Activated CD4-positive, alpha-beta T cell treated with anti-CD3 and anti-CD28 coated beads, Interleukin-2, amount 50 U/mL, for 16 hours (primary cell): ENCODE results near the gene PVALB.

Experiments
- DNase-seq: peaks from one replicate; pipeline ENCODE4 v3.0.0-alpha.2; 2020

The PVALB gene, protein sequence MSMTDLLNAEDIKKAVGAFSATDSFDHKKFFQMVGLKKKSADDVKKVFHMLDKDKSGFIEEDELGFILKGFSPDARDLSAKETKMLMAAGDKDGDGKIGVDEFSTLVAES

DNA sequence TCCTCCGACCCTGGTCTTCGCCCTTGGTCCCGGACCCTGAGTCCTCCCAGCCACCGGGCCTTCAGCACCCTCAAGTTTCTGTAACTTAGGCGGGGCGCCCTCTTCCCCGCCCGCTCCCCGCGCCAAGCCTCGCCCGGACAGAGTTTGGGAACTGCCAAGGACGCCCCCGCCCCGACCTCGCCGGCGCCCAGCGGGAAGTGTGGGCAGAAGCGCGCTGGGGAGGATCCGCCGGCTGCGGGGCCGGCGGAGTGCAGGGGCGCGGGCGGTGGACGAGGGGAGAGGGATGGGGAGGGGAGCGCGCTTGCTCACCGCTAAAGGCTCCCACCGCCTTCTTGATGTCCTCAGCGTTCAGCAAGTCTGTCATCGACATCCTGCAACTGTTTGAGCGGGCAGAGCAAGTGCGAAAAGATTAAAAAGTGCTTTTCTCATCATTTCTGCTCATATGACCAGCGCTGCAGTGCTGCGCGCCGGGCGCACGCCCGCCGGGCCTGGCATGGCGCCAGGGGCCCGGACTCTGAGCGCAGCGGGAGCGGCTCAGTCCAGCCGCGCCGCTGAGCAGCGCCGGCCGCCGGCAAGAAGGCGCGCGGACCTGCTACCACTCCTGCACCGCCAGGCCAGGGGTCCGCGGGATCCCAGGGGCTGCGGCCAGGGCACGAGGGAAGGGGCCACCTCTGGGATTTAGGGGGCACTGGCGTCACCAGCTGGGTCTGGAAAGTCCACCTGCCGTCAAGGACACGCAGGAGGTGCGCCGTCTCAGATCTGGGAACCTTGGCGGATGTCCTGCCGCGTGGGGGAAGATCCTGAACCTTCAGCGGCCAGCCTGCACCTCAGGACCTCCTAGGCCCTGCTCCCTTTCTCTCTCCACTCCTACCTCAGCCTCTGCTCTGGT is at the start of gene PVALB:
PVALB (minus strand) TSS at position 400 of the 889 bp plus-strand sequence; CDS start at position 370, 30 bp downstream.
- peak; percentile 3 for DNase-seq

DNA sequence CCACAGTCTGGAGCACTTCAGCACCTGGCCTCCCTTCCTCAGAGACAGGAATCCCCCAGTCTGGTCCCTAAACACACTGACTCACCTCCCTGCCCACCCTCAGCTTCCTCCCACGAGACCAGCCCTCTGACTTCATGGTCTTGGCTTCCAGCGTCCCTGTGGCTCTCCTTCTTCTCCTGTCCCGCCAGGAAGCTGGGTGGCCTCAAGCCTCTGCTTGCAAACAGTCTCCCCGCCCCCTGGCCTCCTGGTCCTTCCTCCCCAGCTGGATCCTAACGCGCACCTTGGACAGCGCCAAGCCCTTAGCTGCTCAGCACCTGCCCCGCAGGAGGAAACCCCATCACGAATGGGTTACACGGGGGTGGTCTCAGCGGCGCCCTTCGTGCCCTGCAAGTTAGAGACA is 48.5 kb upstream of the PVALB start:
- no peak for DNase-seq

DNA sequence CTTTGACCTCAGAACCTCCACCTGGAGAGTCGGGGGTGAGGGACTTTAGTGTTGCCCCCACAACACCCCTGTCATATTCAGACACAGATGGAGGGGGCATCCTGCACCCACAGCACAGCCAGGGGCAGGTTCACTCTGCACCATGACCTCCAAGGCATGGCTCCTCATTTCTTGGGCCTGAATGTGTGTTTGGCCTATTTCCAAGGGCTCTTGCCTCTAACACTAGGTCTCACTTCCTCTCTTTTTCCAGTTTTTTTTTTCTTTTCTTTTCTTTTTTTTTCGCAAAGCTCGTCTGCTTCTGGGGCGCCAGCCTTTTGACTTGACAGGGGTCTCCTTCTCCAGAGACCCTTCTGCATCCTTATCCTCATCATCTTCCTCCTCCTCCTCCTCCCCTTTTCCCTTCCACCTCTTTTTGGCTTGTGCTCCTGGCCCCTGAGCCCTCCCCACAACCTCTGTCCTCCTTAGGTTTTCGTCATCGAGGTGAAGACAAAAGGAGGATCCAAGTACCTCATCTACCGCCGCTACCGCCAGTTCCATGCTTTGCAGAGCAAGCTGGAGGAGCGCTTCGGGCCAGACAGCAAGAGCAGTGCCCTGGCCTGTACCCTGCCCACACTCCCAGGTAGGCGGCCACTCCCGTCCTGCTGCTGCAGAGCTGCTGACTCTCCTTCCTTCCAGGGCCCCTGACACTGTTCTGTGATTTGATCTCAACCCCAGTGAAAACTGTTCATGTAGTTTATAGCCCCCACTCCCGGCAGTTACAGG is 47.8 kb upstream of the PVALB start:
- DNase-seq: no peak

DNA sequence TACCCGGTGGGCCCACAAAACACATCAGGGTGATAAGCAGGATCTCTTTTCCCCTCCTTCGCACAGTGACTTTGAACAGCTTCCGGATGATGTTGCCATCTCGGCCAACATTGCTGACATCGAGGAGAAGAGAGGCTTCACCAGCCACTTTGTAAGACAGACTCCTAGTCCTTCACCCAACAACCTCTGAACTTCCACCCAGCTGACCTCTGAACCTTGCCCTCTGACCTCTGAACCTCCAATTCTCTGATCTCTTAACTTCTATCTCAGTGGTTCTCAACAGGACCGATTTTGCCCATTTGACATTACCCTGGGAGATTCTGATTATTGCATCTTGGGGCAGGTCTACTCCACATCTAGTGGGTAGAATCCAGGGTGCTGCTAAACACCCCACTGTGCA is 47.1 kb upstream of the PVALB start:
- no peak for DNase-seq

DNA sequence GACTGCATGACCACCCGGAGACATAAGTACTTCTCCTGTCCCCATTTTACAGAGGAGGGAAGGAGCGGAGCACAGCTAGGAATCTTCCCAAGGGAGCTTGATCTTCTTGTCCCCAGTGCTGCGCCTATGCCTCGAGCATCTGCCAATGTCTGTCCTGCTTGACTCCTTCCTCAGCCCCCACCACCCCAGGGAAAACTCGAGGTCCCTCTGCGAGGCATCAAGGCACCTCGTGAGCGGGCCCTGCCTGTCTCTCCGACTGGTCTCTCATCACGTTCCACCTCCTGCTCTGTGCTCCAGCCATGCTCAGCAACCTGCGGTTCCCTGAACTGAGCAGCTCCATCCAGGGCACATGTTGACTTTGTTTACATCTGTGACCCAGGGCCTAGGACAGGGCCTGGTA is 46.4 kb upstream of the PVALB start:
- no peak for DNase-seq

DNA sequence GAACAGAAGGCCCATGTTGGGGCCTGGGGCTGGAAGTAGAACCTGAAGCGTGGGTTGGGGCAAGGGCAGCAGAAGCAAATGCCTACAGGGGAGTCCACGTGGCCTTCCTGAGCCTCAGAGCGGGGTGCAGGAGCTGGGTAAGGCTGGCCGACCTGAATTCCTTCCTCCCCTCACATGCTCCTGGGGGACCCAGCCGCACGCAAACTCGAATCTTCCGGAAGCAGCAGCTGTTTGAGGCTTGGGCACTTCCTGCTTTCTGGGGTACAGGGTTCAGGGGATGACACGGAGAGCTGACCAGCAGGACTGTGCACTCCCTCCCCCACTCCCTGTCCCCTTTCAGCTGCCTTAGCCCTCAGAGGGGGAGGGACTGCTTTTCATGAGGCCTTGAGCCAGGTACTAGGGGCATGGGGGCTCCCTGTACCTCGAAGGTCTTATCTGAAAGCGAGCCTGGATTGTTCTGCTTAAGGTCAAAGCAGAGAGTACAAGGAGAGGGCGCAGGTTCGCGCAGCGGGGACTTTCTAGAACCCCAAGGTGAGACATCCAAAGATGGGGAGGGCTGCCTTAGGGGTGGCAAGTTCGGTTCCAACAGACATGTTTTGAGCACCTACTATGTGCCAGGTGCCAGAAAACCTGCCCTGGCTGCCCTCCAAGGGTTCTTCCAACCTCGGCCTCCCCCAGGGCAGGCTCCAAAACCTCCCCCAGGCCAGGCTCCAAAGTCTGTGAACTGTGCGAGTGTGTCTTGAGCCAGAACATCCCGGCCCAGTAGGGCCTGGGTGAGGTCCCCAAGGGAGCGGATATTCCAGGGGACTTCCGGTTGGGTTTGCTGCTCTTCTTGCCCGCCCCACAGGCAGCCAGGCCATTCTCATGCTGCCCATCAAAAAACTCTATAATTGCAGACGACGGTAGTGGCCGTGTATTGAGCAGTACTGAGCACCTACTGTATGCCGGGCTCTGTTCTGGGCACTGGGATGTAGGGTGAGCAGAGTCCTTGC is 45.7 kb upstream of the PVALB start:
- peak; percentile 31 for DNase-seq

DNA sequence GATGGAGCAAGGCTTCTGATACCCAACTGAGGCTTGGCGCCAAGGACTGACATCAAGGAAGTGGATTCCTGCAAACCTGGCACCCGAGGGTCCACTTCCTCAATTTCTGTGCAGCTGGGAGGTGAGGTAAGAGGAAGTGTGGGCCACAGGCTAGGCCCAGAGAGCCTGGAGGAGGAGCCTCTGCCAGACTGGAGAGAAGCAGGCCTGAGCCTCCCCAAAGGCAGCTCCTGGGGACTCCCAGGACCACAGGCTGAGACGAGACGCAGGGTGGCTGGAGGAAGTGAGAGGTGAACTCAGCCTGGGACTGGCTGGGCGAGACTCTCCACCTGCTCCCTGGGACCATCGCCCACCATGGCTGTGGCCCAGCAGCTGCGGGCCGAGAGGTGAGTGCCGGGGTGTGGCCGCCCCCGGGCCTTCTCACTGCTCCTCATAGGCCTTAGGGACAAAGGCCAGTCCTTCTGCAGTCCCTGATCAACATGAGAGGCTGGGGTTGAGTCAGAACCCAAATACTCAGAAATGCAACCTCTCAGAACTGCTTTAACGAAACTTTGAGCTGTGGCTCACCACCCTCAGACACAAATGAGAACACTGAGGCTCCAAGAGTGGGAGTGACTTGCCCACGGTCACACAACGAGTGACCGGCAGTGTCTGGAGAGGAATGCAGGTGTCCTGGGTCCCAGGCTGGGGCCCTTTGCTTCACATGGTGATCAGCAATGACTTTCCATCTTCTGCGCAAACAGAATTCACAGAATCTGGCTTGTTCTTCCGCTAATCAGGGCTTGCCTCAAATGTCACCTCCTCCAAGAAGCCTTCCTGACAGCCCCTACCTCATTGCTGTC is 44.2 kb upstream of the PVALB start, which contains the start of gene NCF4:
NCF4 (plus strand) TSS at position 186 of the 839 bp plus-strand sequence; CDS start at position 352, 166 bp downstream.
- peak; percentile 90 for DNase-seq

DNA sequence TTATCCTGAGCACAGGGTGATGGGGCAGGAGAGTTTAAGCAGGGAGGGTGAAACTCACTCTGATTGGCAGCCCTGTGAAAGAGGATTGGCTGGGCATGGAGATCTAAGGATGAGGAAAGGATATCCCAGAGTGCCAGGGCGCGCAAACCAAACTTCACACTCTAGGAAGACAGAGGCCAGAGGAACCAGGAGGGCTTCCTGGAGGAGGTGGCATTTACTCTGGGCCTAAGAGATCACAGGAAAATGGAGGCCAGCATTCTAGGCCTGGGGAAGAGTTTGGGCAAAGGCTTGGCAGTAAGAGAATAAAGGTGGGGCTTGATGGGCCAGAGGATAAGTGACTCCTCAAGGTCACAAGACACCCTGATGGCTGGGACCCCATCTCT is 43.6 kb upstream of the PVALB start:
- DNase-seq: no peak

DNA sequence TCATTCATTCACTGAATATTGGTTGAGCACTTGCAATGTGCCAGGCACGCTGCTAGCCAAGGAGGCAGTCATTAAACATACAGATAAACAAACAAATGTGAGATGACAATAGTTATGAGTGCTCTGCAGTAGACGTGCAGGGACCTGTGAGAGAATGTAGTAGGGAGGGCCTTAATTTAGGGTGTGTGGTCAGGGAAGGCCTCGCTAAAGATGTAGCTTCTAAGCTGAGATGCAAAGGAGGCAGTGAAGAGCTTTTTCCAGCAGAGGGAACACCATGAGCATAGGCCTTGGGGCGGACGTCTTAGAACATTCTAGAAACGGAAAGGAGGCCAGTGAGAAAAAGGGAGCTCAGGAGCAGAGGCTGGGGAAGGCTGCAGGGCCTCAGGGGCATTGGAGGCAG is 43.2 kb upstream of the PVALB start:
- no peak for DNase-seq

DNA sequence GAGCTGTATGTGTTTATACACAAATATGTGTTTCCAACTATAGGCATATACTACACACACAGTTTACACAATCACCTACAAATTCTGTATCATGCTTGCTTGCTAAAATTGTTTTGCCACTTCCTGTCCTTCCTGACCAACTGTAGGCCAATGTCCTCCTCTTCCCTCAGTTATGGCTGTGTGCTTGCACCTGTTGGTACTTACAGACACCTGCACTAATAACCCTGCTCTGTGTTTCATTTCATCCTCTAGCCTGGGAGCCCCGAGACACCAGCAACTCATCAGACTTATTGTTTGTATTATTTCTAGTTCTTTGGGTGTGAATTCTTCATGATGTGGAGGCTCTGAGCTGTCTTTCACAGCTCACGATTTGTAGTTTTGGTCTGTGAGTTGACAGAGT is 42.1 kb upstream of the PVALB start:
- DNase-seq: no peak

DNA sequence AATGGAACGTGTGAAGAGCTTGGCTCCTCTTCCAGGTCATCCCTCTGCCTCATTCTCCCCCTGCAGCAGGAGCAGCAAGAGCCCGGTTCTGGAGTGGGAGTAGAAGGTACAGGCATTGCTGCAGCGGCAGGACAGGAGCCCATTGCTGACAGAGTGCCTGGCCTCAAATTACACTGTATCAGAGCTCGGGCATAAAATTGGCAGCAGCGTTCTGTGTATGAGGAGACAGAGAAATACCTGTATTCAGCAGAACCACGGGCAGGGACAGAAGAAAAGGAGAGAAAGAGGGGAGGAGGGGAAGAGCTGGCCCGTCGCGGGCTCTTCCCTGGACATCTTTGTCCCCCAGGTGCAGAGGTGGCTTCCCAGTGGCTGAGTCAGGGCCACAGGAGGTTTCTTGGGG is 41.3 kb upstream of the PVALB start:
- no peak for DNase-seq

DNA sequence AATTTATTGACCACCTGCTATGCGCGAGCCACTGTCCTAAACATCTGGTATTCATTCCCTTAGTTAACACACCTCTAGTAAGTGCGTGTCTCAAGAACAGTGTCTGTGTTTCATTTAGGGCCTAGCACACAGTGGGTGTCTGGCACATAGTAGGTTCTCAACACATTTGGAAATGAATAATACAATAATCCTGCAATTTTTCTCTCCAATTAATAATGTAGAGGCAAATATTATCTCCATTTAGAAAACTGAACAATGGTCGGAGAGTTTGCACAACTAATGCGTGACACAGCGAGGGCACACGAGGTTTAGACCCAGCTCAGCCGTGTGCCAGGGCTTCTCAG is 39.9 kb upstream of the PVALB start:
- DNase-seq: no peak

DNA sequence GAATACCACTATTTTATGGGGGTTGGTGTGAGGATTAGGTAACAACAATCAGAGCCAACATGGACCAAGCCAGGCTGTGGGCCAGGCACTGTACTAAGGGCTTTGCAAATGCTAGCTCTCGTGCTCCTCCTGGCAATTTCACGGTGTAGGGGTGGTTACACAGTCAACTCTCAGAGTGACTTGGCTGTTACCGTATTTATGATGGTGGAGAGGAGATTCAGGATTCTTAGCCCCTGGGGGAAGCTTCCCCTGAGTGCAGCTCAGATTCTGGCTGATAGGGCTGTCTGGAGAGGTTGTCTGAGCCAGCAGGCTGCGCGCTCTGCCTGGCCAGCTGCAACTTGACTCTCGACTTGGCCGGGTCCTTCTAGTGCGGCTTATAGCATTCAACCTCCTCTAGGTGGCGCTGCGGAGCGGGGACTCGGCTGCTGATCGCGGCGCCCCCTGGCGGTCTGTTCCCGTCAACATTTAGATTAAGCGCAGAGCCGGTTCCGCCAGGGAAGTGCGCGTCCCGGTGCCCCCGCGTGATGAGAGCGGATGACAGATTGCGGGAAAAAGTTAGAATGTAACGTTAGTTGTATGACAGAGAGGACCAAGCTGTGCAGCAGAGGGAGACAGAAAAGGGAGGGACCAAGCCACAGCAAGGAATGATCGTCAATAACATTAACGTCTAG is 39.4 kb upstream of the PVALB start:
- DNase-seq: peak; percentile 93

DNA sequence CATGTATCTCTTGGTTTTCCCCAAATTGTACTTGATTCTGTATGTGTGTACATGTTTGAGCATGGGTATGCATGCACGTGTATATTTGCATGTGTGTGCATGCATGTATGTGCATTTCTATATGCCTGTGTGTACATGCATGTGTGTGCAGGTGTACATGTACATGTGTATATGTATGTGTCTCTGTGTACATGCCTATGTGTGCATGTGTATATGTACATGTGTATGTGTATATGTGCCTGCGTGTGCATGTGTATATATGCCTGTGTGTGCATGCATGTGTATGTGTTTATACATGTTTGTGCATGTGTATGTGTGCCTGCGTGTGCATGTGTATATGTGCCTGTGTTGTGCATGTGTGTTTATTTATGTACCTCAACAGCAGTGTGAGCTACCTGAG is 38.6 kb upstream of the PVALB start:
- no peak for DNase-seq

DNA sequence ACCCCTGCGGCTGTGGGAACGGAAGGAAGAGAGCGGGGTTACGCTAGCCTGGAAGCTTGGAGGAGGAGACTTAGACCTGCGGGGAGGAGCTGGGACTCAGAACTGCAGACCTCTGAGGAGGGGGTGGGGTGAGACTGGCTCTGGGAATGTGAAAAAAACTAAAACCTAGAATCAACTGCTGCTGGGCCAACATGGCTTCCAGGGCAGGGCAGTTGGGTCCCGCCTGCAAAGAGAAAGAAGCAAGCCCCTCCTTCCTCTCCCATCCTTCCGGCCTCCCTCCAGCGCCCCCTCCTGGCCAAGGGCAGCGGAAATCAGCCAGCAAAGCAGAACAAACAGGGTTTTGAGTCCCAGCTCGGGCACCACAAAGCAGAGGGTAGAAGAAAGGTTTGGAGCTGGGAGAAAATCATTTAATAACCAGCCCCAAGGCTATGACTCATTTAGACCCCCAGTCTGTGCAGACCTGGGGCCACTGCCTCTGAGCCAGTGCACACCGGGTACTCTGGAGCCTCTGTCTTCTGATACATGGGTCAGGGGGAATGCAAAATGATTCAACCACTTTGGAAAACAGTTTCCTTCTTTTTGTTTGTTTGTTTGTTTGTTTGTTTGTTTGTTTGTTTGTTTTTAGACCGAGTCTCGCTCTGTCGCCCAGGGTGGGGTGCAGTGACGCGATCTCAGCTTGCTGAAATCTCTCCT is 36.7 kb upstream of the PVALB start:
- DNase-seq: peak; percentile 93

DNA sequence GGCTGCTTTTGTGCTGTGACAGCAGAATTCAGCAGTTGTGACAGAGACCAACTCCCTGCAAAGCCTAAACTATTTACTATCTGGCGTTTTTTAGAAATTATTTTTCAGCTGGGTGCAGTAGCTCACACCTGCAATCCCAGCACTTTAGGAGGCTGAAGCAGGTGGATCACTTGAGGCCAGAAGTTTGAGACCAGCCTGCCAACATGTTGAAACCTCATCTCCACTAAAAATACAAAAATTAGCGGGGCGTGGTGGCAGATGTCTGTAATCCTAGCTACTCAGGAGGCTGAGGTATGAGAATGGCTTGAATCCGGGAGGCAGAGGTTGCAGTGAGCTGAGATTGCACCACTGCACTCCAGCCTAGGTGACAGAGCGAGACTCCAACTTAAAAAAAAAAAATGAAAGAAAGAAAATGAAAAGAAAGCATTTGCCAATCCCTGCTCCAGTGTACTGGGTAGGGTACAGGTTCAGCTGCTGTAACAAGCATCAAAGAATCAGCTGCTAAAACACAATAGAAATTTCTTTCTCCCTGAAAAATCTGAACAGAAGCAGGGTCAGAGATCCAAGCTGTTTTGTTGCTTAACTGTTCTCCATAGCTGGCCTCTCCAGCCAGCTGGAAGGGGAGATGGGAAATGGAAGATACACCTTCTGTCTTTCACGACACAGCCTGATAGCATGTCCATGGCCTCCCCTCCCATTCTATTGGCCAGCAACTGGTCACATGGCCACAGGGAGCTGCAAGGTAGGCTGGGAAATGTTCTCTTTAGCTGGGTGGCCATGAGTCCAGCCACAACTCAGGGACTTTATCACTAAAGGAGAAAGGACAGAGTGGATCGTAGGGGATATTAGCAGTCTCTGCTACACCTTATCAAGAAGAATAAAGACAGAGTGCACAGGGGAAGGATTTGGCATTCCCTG is 35.5 kb upstream of the PVALB start:
- no peak for DNase-seq

DNA sequence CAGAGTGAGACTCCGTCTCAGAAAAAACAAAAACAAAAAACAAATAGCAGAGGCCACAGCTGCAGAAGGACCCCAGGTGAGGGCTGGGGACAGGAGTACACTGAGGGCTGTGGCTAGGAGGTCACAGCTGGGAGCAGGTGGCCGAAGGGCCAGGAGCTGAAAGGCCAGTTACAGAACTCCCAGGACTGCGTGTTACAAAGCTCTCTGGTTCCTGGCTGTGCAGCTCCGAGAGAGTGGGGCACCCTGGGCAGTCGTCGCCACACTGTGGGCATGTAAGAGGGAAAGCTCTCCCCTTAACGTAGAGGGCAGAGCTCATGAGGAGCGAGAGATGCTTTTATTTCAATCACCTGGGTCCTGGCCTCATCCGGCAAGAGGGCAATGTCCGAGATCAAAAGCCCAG is 33.8 kb upstream of the PVALB start:
- DNase-seq: no peak

DNA sequence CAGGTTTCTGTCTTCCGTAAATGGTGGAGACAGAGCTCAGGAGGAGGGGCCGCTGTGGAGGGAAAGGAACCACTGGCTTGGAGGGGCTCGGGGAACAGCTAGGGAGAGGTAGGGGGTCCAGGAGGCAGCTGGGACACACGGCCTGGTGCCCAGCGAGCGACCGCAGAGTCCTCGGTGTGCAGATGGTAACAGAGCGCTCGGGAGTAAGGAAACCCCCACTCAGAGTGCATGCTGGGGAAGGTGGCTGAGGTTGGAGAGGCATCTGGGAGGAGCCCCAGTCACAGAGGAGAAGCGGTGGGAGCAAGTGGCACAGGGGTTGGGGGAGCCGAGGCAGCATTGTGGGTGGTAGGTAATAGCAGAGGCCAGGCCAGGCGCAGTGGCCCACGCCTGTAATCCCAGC is 33.2 kb upstream of the PVALB start:
- no peak for DNase-seq

DNA sequence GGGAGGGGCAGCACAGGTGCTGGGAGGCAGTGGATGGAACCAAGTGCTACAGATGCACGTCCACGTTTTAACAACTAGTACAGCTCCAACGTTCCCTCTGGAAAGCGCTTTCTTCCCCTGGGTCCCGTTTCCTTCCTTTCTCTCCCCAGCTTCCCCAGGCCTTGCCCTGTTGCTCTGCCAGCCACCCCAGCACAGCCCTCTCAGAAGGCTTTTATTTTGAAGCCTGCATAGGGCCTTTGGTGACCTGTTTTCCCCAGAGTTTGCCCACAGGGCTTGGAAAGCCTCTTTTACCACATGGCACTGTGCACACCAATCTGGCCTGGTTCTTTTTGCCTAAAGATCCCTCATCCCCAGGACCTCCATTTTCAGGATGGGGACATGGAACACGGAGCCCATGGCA is 30.1 kb upstream of the PVALB start:
- no peak for DNase-seq
